Left lung (tissue), 10 donors: ENCODE data around the gene PACS2. TPM values are rescaled to one million over a fixed set of nuclear protein-coding genes. Genes with fewer than 3 reads are reported as not detected.
"Not testable (repeated sequence)": the region's sequence is repeated elsewhere in the genome, so short reads cannot be mapped to it uniquely, and the experiment has no call there.

Experiments
- ATAC-seq: fragments of 200-7000 bp; cut with Tn5 transposase; one replicate; pipeline ENCODE4 v1.9.1; 2020; ENCODE audit warnings: moderate library complexity
- DNase-seq, 4 donors: peaks; one replicate each; pipeline ENCODE4 v3.0.0-alpha.2; 2013 to 2020
- H3K27ac ChIP-seq, 2 donors: fragments of 200-600 bp; sonication (generic) in 1 of 2; one replicate each; pipeline versions ENCODE4 v1.5.0 to v1.8.0; 2020 to 2021
- H3K27me3 ChIP-seq, 2 donors: fragments of 200-600 bp; sonication (generic) in 1 of 2; one replicate each; pipeline versions ENCODE4 v1.5.0 to v1.8.0; 2020 to 2021
- H3K36me3 ChIP-seq, 2 donors: fragments of 200-600 bp; sonication (generic) in 1 of 2; one replicate each; pipeline versions ENCODE4 v1.5.0 to v1.8.0; 2020 to 2021
- H3K4me1 ChIP-seq, 2 donors: fragments of 200-600 bp; one replicate each; pipeline ENCODE4 v1.8.0; 2021
- H3K4me3 ChIP-seq, 2 donors: fragments of 200-600 bp; sonication (generic) in 1 of 2; one replicate each; pipeline versions ENCODE4 v1.5.0 to v1.8.0; 2020 to 2021; ENCODE audit warnings: mild to moderate bottlenecking in 1 of 2
- H3K9me3 ChIP-seq, 2 donors: fragments of 200-600 bp; sonication (generic) in 1 of 2; one replicate each; pipeline versions ENCODE4 v1.5.0 to v1.8.0; 2020 to 2021
- CTCF ChIP-seq, 2 donors: fragments of 200-600 bp; sonication (generic) in 1 of 2; IDR thresholded peaks; one replicate each; pipeline versions ENCODE4 v1.5.0 to v1.8.0; 2021; ENCODE audit warnings: antibody characterized with exemption in 2 of 2
- intact Hi-C, 2 donors: fragments of 100-400 bp; cut with DNase I; formaldehyde crosslinking; loops; one replicate each; pipeline versions ENCODE4 v1.11.2 to v1.14.2; 2022
- polyA plus RNA-seq, 6 donors: library from polyadenylated mRNA; unstranded; fragments of 120-200 nt; gene quantifications; one replicate each; pipeline ENCODE4 v1.2.1, GENCODE V29; 2013; ENCODE audit not compliant: insufficient read length in 6 of 6
- total RNA-seq, 2 donors: library from RNA; stranded (reverse); fragmentation: NEBNext Ultra II Directional; extraction: Animal tissue kit (Norgen Biotek cat#: 25700); gene quantifications; one replicate each; pipeline ENCODE4 v1.2.1, GENCODE V29; 2021
- donor health status: DM: no; HTN: yes; CAD: no.
- donor health status: DM: no; HTN: no; CAD: no.

PACS2 gene
- total and polyA plus RNA-seq, 8 donors = 64.6 to 99.3 (median 75.4) TPM

GRCh38 chr14:105324871-105325270 is 10.3 kb downstream of the PACS2 start:
- no peak for ATAC-seq
- no peaks in the 10 kb centered on the region for H3K9me3 ChIP-seq
- intact Hi-C loops = no loop called here
- peaks cover 0 to 27% of the 10 kb centered on the region in 2 donors for H3K4me1 ChIP-seq
- no peak overlapping the region for H3K27ac ChIP-seq
- no peak for TF ChIP-seq CTCF (IDR thresholded peaks at IDR 0.05)
- no peak overlapping the region for H3K4me3 ChIP-seq
- no peaks in the 10 kb centered on the region for H3K27me3 ChIP-seq
- peak in 1 of 4 donors; percentile 41 for DNase-seq
- H3K36me3 ChIP-seq = peaks cover 0 to 5% of the 10 kb centered on the region in 2 donors

DNA sequence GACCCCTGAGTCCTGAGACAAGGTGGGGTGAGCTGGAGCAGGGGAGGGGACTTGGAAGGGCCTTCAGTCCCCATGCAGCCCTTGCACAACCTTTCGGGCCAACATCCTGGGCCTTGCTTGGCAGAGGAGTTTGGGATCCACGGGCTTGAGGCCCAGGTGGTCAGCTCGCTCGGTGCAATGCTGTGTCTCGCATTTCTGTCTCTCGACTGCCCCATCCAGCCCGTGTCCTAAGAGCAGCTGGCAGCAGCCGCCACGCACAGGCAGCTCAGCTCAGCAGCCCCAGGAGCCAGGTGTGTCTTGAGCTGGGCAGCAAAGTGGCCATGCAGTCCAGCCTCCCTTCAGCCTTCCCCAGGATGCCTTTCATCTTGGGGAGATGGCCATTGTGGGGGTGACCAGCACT is 10.8 kb downstream of the PACS2 start:
- intact Hi-C loops = no loop called here
- H3K27ac ChIP-seq = no peak overlapping the region
- H3K36me3 ChIP-seq = peaks cover 0 to 5% of the 10 kb centered on the region in 2 donors
- H3K4me1 ChIP-seq = peaks cover under 1 to 28% of the 10 kb centered on the region in 2 donors
- DNase-seq (peak in 1 of 4 donors; percentile 47), ATAC-seq (no peak)
- H3K4me3 ChIP-seq = no peak overlapping the region
- H3K27me3 ChIP-seq = no peaks in the 10 kb centered on the region
- no peak for TF ChIP-seq CTCF (IDR thresholded peaks at IDR 0.05)
- no peaks in the 10 kb centered on the region for H3K9me3 ChIP-seq

DNA sequence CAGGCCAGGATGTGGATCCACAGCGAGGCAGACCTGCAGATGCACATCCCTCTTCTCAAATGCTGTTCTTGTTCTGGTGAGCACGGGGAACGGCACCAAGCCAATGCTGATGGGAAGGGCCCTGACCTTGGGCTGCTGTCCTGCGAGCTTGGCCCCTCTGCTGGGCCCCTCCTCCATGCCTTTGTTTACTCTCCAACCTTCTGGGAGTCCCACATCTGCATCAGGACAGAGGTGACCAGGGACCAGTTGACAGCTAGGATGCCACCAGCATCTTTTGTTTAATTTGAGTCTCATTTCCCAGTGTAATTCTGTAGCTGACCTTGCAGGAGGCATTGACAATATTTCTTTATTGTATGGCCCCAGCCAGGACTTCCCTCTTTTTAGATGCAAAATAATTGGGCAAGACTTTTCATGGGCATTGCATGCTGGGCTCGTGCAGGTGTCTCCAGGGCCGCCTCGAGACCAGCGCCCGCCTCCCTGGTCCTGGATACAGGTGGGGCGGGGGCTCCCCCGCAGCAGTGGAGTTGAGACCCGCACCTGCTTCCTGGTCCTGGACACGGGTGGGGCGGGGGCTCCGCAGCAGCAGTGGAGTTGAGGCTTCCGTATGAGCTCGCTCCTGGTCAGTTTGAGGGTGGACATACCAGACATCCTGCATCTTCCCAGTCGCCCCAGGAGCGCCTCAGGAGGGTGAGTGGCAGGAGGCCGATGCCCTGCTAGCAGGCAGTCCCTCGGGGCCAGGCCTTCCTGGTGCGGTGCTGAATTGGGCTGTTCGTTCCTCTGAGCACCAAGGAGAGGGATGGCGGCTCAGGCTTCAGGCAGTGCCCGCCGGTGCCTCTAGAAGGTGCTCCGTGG is 11.4 kb downstream of the PACS2 start:
- Histone ChIP-seq H3K27me3 (no peaks in the 10 kb centered on the region), H3K4me3 (no peak overlapping the region), H3K4me1 (peaks cover 6 to 32% of the 10 kb centered on the region in 2 donors), H3K27ac (no peak overlapping the region), H3K36me3 (peaks cover 0 to 5% of the 10 kb centered on the region in 2 donors), H3K9me3 (no peaks in the 10 kb centered on the region)
- DNase-seq (peak in 1 of 4 donors; percentile 65), ATAC-seq (no peak)
- TF ChIP-seq CTCF (IDR thresholded peaks at IDR 0.05) = no peak
- intact Hi-C loops = no loop called here

DNA sequence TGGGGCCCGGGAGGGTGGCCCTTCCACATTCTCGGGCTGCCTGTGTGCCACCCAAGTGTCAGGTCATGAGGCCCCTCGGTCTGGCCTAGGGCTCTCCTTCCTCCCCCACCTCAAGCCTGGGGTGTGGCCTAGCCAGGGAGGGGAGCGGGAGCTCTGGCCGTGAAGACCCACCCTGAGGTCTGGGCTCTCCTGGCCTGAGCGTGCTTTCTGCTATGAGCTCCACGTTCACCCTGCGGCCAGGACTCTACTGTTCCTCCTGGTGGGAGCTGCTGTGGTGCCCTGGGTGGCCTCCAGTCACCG is 12.0 kb downstream of the PACS2 start:
- intact Hi-C loops = no loop called here
- Histone ChIP-seq H3K4me3 (no peak overlapping the region), H3K36me3 (peaks cover 0 to 5% of the 10 kb centered on the region in 2 donors), H3K9me3 (no peaks in the 10 kb centered on the region), H3K27ac (no peak overlapping the region), H3K4me1 (peaks cover 6 to 36% of the 10 kb centered on the region in 2 donors), H3K27me3 (no peaks in the 10 kb centered on the region)
- ATAC-seq = no peak
- TF ChIP-seq CTCF (IDR thresholded peaks at IDR 0.05) = no peak
- peak in 1 of 4 donors; percentile 50 for DNase-seq

- no peak for TF ChIP-seq CTCF (IDR thresholded peaks at IDR 0.05)
- ATAC-seq (no peak), DNase-seq (peak in 1 of 4 donors; percentile 65)
- Histone ChIP-seq H3K4me3 (no peak overlapping the region), H3K27ac (no peak overlapping the region), H3K36me3 (peaks cover 0 to 5% of the 10 kb centered on the region in 2 donors), H3K4me1 (peaks cover 6 to 40% of the 10 kb centered on the region in 2 donors), H3K9me3 (no peaks in the 10 kb centered on the region), H3K27me3 (no peaks in the 10 kb centered on the region)
- intact Hi-C loops = no loop called here
Observed at GRCh38 chr14:105326891-105327694, 12.5 kb downstream of the PACS2 start.

DNA sequence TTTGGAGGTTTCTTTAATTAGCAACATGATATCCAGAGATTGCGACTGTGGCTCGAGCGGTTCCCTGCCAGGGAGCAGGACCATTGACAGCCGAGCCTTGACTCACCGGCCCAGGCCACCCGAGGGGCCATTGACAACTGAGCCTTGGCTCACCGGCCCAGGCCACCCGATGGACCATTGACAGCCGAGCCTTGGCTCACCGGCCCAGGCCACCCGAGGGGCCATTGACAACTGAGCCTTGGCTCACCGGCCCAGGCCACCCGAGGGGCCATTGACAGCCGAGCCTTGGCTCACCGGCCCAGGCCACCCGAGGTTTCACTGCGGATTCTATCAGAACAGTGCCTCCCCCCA is 13.1 kb downstream of the PACS2 start:
- intact Hi-C loops, H3K27ac ChIP-seq, H3K36me3 ChIP-seq, ATAC-seq, H3K4me3 ChIP-seq, H3K27me3 ChIP-seq, H3K9me3 ChIP-seq: not testable (repeated sequence)
- H3K4me1 ChIP-seq = peaks cover 6 to 46% of the 10 kb centered on the region in 2 donors
- peak in 1 of 4 donors; percentile 53 for DNase-seq
